H7 (cell line): ENCODE results near the gene SLC15A1. TPM values are rescaled to one million over a fixed set of nuclear protein-coding genes. Genes with fewer than 3 reads are reported as not detected.
"Not testable (repeated sequence)": the region's sequence is repeated elsewhere in the genome, so short reads cannot be mapped to it uniquely, and the experiment has no call there.

ENCODE experiments used
- DNase-seq: peaks from one replicate; pipeline ENCODE4 v3.0.0; 2012
- H3K27me3 ChIP-seq: 2 replicates; pipeline ENCODE4 v1.6.0; 2011; ENCODE audit warnings: mild to moderate bottlenecking, low read length; ENCODE audit not compliant: control insufficient read depth, insufficient read depth
- H3K36me3 ChIP-seq: replicated peaks from 2 replicates; pipeline ENCODE4 v1.5.1; 2011; ENCODE audit warnings: low read length; ENCODE audit not compliant: control insufficient read depth, insufficient read depth
- H3K4me3 ChIP-seq: 2 replicates; pipeline ENCODE4 v1.5.1; 2011; ENCODE audit warnings: low read depth, mild to moderate bottlenecking, control low read depth, low read length, moderate library complexity; ENCODE audit not compliant: insufficient read depth
- total RNA-seq: library from RNA; depleted of rRNA; stranded (reverse); fragments of >200 nt; shearing (Covaris generic); gene quantifications from 2 replicates; pipeline ENCODE4 v1.2.3, GENCODE V29; 2014

Gene SLC15A1
- total RNA-seq, 1 experiment from 2014 or later, result 0.62 TPM

DNA sequence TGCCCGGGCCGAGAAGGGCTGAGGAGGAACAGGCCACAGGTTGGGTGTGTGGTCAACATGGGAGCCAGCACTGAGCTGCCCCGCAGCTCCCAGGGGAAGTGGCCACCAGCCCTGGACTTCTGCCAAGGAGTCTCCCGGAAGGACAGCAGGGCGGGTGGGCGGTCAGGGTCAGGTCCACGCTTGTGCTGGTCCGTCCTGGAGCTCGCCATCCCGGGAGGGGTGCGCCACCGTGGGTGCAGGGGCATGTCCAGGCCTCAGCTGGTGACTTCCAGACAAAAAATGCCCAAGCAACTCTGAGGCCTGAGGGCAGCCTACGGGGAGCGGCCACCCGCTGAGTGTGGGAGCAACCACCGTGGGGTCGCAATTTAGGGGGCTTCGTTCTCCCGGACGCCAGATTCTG lies 21.4 kb upstream of the SLC15A1 start:
- no peak overlapping the region for H3K4me3 ChIP-seq
- DNase-seq, result no peak
- H3K27me3 ChIP-seq, result no peaks in the 10 kb centered on the region
- no peaks in the 10 kb centered on the region for H3K36me3 ChIP-seq

DNA sequence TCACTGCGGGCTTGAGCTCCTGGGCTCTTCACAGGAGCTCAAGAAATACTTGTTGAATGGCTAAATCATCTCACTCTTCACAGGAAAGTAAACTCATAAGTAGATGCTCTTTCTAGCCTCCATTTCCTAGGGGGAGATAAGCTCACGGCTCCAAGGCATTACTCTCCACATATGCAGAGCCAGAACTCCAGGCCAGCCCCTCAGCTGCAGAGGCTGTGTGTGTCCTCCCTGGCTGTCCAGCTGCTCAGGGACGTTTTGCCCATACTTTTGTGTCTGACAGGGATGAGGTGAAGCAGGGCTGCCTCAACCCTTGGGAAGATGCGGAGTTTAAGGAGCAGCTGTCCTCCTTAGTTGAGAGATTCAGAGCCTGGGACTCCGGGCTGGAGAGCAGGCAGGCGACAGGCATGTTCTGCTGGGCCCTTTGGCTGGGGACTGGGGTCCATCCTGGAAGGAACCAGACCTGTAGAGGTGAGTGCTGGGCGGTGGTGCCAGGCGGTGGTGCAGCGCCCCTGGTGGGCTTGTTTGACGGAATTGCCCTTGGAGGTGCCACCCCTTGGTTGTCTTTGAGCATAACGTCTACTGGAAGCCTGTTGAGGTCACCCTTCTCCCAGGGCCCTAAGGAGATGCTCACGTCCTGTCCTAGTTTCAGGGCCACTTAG lies 20.5 kb upstream of the SLC15A1 start:
- Histone ChIP-seq H3K4me3 (no peak overlapping the region), H3K36me3 (no peaks in the 10 kb centered on the region)
- DNase-seq, result peak; percentile 80

DNA sequence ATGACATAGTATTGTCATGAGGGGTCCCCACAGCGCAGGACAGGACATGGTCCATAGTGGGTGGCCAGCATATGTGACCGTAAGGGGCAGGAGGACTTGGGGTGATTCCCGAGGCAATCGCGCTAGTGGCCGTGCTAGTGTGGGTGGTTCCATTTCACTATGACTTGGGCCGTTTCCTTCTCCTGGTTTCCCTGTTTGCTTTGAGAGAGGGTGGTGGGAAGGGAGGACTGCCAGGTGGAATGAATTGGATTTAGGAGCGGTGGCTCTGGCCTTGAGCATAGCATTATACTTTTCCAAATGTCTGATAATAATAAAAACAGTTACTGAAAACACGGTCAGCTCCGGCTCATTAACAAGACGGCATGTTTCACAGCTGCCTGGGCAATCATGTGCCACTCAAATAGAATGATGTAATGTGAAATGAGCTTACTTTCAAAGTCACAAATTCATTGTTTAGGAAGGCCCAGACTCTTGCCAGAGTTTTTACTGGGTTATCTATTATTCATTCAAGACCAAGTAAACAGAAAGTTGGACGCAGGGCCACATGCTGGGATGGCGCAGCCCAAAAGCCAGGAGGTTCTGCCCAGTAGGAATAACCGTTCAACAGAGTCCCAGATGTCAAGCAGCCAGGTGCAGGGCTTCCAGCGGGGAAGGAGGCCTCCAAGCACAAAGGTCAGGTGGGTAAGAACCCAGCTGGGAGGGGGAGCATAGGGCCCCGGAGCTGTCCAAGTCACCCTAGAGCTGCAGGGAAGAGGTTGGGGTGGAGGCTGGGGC lies 19.6 kb upstream of the SLC15A1 start:
- H3K36me3 ChIP-seq, result no peaks in the 10 kb centered on the region
- no peak overlapping the region for H3K4me3 ChIP-seq
- H3K27me3 ChIP-seq, result no peaks in the 10 kb centered on the region
- no peak for DNase-seq

More for the DNA sequence above, 20.5 kb upstream of the SLC15A1 start:
- H3K27me3 ChIP-seq, result no peaks in the 10 kb centered on the region

DNA sequence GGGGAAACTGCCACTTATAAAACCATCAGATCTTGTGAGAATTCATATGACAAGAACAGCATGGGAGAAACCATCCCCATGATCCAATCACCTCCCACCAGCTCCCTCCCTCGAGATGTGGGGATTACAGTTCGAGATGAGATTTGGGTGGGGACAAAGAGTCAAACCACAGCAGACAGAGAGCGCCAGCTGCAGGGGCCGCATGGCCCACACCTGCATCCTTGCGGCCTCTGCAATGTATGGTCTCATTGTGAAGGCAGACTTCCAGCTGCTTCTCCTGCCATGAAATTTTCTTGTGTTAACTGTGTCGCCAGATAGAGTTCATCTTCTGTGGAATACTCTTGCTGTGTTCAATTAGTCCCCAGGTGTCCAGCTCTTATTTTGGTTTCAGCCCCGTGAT lies 17.3 kb upstream of the SLC15A1 start:
- no peaks in the 10 kb centered on the region for H3K36me3 ChIP-seq
- DNase-seq, result no peak
- no peaks in the 10 kb centered on the region for H3K27me3 ChIP-seq
- no peak overlapping the region for H3K4me3 ChIP-seq

- no peaks in the 10 kb centered on the region for H3K36me3 ChIP-seq
- no peak overlapping the region for H3K4me3 ChIP-seq
- no peak for DNase-seq
- no peaks in the 10 kb centered on the region for H3K27me3 ChIP-seq
Measured at GRCh38 chr13:98768522-98768921, 16.1 kb upstream of the SLC15A1 start.

DNA sequence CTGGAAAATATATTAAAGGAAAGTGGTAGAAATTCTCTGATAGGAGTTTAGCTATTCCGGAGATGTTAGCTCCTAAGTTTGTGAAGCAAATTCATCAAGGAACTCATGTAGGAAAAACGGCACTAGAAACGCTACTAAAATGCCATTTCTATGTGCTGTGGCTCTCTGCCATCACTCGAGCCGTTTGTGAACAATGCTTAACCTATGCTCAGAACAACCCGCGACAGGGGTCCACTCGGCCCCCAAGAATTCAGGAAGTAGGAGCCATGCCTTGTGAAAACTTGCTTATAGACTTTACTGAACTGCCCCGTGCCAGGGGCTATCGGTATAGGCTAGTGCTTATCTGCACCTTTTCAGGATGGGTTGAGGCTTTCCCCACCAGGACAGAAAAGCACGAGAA lies 14.2 kb upstream of the SLC15A1 start:
- H3K36me3 ChIP-seq, result no peaks in the 10 kb centered on the region
- DNase-seq, result no peak
- no peak overlapping the region for H3K4me3 ChIP-seq
- no peaks in the 10 kb centered on the region for H3K27me3 ChIP-seq

DNA sequence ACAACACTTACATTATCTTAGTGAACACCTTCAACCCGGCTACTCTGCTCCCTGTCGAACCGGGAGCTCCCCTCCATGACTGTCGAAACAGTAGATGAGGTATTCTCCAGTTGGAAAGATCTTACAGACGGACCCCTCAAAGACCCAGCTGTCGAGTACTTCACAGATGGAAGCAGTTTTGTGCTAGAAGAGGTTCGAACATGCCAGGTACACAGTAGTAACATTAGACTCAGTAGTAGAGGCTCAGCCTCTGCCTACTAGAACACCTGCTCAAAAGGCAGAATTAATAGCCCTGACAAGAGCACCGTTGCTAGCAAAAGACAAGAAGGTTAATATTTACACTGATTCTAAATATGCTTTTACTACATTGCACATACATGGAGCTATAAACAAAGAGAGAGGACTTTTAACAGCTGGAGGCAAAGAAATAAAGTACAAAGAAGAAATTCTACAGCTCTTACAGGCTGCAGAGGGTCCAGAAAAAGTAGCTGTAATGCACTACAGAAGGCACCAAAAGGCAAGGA lies 13.6 kb upstream of the SLC15A1 start:
- H3K27me3 ChIP-seq, result no peaks in the 10 kb centered on the region
- no peak for DNase-seq
- H3K4me3 ChIP-seq, result no peak overlapping the region
- H3K36me3 ChIP-seq, result no peaks in the 10 kb centered on the region

GRCh38 chr13:98761986-98762616 lies 9.6 kb upstream of the SLC15A1 start:
- no peaks in the 10 kb centered on the region for H3K27me3 ChIP-seq
- no peak overlapping the region for H3K4me3 ChIP-seq
- no peak for DNase-seq
- no peaks in the 10 kb centered on the region for H3K36me3 ChIP-seq

GRCh38 chr13:98761126-98761985 lies 8.9 kb upstream of the SLC15A1 start:
- Histone ChIP-seq H3K4me3 (no peak overlapping the region), H3K36me3 (no peaks in the 10 kb centered on the region), H3K27me3 (no peaks in the 10 kb centered on the region)
- DNase-seq, result no peak

DNA sequence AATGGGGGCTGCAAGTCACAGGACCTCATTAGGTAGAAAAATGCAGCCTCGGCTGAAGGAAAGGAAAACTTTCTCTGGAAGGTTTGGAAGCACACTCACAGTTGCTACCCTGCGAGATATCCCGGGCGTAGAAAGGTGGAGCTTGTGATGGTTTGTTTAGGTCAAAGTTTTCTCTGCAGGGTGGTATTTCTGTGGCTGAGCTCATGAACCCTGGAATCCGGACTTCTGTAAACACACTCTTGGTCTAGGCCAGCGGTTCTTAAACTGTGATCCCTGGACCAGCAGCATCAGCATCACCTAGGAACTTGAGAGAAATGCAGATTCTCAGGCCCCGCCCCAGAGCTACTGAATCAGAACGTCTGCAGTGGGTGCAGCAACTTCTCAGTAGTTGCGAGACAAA lies 3.3 kb upstream of the SLC15A1 start:
- H3K36me3 ChIP-seq, result no peaks in the 10 kb centered on the region
- peaks cover 20% of the 10 kb centered on the region for H3K27me3 ChIP-seq
- DNase-seq, result no peak
- no peak overlapping the region for H3K4me3 ChIP-seq

- H3K36me3 ChIP-seq, result no peaks in the 10 kb centered on the region
- peaks cover 20% of the 10 kb centered on the region for H3K27me3 ChIP-seq
- no peak for DNase-seq
- H3K4me3 ChIP-seq, result no peak overlapping the region
Measured at GRCh38 chr13:98755116-98755515, 2.6 kb upstream of the SLC15A1 start.

DNA sequence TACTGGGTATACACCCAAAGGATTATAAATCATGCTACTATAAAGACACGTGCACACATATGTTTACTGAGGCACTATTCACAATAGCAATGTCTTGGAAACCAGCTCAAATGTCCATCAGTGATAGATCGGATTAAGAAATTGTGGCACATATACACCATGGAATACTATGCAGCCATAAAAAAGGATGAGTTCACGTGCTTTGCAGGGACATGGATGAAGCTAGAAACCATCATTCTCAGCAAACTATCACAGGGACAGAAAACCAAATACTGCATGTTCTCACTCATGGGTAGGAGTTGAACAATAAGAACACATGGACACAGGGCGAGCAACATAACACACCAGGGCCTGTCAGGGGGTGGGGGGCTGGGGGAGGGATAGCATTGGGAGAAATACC lies 2.0 kb upstream of the SLC15A1 start:
- H3K27me3 ChIP-seq, result peaks cover 20% of the 10 kb centered on the region
- H3K4me3 ChIP-seq, H3K36me3 ChIP-seq, DNase-seq: not testable (repeated sequence)

- no peaks in the 10 kb centered on the region for H3K36me3 ChIP-seq
- peaks cover 20% of the 10 kb centered on the region for H3K27me3 ChIP-seq
- H3K4me3 ChIP-seq, result peak overlapping the region; percentile 49
- DNase-seq, result peak; percentile 83
Measured at GRCh38 chr13:98751861-98752466, 508 bp downstream of the SLC15A1 start.

DNA sequence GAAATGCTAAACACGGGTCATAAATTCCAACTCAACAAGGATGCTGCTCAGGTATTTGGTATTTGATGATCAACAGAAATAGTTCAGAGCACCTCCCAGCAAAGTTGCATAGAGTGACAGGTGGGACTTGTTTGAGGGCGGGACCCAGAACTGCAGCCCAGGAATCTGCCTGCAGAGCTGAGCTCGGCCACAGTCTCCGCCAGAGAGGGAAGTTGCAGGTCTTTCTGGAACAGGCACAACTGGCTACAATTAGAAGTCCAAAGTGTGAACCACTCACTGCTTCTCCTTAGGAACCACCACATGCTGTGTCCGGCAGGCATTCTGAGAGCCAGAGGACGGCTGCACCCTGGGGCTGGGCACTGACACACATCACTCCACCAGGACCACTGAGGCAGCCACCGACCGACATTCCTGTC lies 1.1 kb downstream of the SLC15A1 start:
- Histone ChIP-seq H3K27me3 (peaks cover 20% of the 10 kb centered on the region), H3K4me3 (peak overlapping the region; percentile 49; the same call in 1 of the 2 replicates), H3K36me3 (no peaks in the 10 kb centered on the region)
- peak; percentile 78 for DNase-seq
